Endodermal cell (in vitro differentiated cells): ENCODE results near the gene HEMGN. TPM values are rescaled to one million over a fixed set of nuclear protein-coding genes. Genes with fewer than 3 reads are reported as not detected.

Source experiments
- DNase-seq: peaks from one replicate; pipeline ENCODE4 v3.0.0-alpha.2; 2017
- H3K27ac ChIP-seq: 2 replicates; pipeline ENCODE4 v1.5.1; 2013; ENCODE audit warnings: mild to moderate bottlenecking, low read depth, low read length, moderate library complexity
- H3K27me3 ChIP-seq: 2 replicates; pipeline ENCODE4 v1.6.1; 2013; ENCODE audit warnings: mild to moderate bottlenecking, low read length, moderate library complexity; ENCODE audit not compliant: insufficient read depth, control insufficient read depth, poor library complexity, severe bottlenecking
- H3K36me3 ChIP-seq: 2 replicates; pipeline ENCODE4 v1.7.0; 2013; ENCODE audit warnings: mild to moderate bottlenecking, low read length, moderate library complexity; ENCODE audit not compliant: control insufficient read depth, insufficient read depth
- H3K4me1 ChIP-seq: one replicate; pipeline ENCODE4 v1.7.0; 2013; ENCODE audit warnings: low read length; ENCODE audit not compliant: control insufficient read depth, insufficient read depth
- H3K4me3 ChIP-seq: 2 replicates; pipeline ENCODE4 v1.5.1; 2013; ENCODE audit warnings: mild to moderate bottlenecking, low read length, moderate library complexity
- H3K9ac ChIP-seq: 2 replicates; pipeline ENCODE4 v1.6.1; 2013; ENCODE audit warnings: mild to moderate bottlenecking, low read length, moderate library complexity; ENCODE audit not compliant: poor library complexity, severe bottlenecking; ENCODE audit errors: extremely low read depth
- H3K9me3 ChIP-seq: 2 replicates; pipeline ENCODE4 v1.6.1; 2013; ENCODE audit warnings: mild to moderate bottlenecking, low read length, moderate library complexity; ENCODE audit not compliant: control insufficient read depth
- H3K27ac Mint-ChIP-seq: 2 replicates; pipeline ENCODE4 v1.8.0; 2020; ENCODE audit warnings: mixed read lengths
- H3K27me3 Mint-ChIP-seq: 2 replicates; pipeline ENCODE4 v1.8.0; 2021; ENCODE audit warnings: mild to moderate bottlenecking, mixed read lengths; ENCODE audit not compliant: insufficient read depth
- H3K36me3 Mint-ChIP-seq: 2 replicates; pipeline ENCODE4 v1.8.0; 2020; ENCODE audit warnings: low read depth, mixed read lengths
- H3K4me1 Mint-ChIP-seq: 2 replicates; pipeline ENCODE4 v1.8.0; 2020; ENCODE audit warnings: mixed read lengths
- H3K4me3 Mint-ChIP-seq: 2 replicates; pipeline ENCODE4 v1.8.0; 2020; ENCODE audit warnings: mild to moderate bottlenecking, moderate library complexity, mixed read lengths
- H3K9me3 Mint-ChIP-seq: 2 replicates; pipeline ENCODE4 v1.8.0; 2020; ENCODE audit warnings: mild to moderate bottlenecking, mixed read lengths
- WGBS, 2 experiments: methylation state at CpG; one replicate each; pipeline versions ENCODE4 v1.1.5 to v1.1.7; 2013; ENCODE audit warnings: missing lambda C conversion rate in 2 of 2, mixed read lengths in 1 of 2; ENCODE audit not compliant: insufficient coverage in 1 of 2, insufficient read length in 1 of 2; 5-methylcytosine and 5-hydroxymethylcytosine counted together
- total RNA-seq, 2 donors: library from RNA; stranded (reverse); fragmentation: NEBNext Ultra II Directional in 1 of 2; extraction: Animal tissue kit (Norgen Biotek cat#: 25700) in 1 of 2; gene quantifications; 2 replicates in 1 of 2; 3 replicates in 1 of 2; pipeline ENCODE4 v1.2.1, GENCODE V29; 2021
- TF ChIP-seq, protein P1 (sequence below): fragments of 200-600 bp; sonication (generic); conservative IDR thresholded peaks from 2 replicates; pipeline ENCODE4 v1.5.0; 2021; ENCODE audit warnings: antibody characterized with exemption, mild to moderate bottlenecking

Gene HEMGN
- total RNA-seq, 2 donors from 2014 or later: not detected

DNA sequence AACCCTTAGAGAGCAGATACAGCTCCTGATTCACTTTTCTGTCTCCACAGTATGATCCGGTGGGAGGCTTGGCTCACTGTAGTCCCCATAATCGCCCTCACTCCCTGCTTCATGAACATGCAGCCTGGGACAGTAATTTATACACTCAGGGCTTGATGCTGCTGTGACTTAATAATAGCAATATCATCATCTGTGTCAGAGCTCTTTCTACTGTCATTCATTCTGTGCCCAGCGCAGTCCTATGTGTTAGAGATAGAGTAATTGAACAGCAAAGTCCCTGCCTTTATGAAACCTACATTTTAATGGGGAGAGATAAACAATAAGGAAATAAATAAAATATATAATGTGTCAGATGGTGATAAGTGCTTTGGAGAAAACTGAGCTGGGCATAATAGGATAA is 2.8 kb upstream of the HEMGN start:
- Mint-ChIP-seq H3K27ac (no peak overlapping the region), H3K4me1 (no peaks in the 10 kb centered on the region), H3K27me3 (peaks cover 62% of the 10 kb centered on the region), H3K36me3 (no peaks in the 10 kb centered on the region), H3K4me3 (no peak overlapping the region), H3K9me3 (no peaks in the 10 kb centered on the region)
- H3K27ac ChIP-seq: no peak overlapping the region
- no peak for DNase-seq
- TF ChIP-seq, protein P1, sequence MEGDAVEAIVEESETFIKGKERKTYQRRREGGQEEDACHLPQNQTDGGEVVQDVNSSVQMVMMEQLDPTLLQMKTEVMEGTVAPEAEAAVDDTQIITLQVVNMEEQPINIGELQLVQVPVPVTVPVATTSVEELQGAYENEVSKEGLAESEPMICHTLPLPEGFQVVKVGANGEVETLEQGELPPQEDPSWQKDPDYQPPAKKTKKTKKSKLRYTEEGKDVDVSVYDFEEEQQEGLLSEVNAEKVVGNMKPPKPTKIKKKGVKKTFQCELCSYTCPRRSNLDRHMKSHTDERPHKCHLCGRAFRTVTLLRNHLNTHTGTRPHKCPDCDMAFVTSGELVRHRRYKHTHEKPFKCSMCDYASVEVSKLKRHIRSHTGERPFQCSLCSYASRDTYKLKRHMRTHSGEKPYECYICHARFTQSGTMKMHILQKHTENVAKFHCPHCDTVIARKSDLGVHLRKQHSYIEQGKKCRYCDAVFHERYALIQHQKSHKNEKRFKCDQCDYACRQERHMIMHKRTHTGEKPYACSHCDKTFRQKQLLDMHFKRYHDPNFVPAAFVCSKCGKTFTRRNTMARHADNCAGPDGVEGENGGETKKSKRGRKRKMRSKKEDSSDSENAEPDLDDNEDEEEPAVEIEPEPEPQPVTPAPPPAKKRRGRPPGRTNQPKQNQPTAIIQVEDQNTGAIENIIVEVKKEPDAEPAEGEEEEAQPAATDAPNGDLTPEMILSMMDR: no peak
- H3K36me3 ChIP-seq: no peaks in the 10 kb centered on the region
- H3K4me1 ChIP-seq: no peaks in the 10 kb centered on the region
- H3K4me3 ChIP-seq: no peak overlapping the region
- WGBS, 2 experiments: 71% methylated on average over 3 of the region's 3 CpGs; no CpG with 5 or more reads in 1 of the 2 experiments
- no peak overlapping the region for H3K9ac ChIP-seq
- H3K9me3 ChIP-seq: no peaks in the 10 kb centered on the region
- H3K27me3 ChIP-seq: peaks cover 92% of the 10 kb centered on the region

DNA sequence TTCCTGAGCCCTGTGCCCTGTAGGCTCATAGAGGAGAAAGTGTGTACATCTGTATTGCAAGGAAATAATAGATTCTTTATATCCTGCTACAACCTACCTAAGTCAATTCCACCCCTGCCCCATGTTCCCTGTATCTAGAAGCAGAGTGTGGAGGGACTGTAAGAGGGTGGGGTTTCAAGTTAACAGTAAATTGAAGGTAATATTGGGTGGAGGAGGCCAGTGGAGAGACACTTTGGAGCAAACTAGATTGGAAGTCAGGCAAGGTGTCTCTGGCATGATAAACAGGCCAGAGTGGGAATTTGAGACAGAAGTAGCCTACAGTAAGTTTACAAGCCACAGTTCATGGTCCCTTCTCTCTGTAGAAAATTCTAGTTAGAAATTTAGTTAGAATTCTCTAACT is 2.3 kb upstream of the HEMGN start:
- no peak overlapping the region for H3K27ac Mint-ChIP-seq
- H3K4me3 Mint-ChIP-seq: no peak overlapping the region
- DNase-seq: no peak
- no peaks in the 10 kb centered on the region for H3K4me1 ChIP-seq
- no peaks in the 10 kb centered on the region for H3K9me3 Mint-ChIP-seq
- H3K27me3 Mint-ChIP-seq: peaks cover 62% of the 10 kb centered on the region
- TF ChIP-seq, protein P1: no peak
- H3K27me3 ChIP-seq: peaks cover 97% of the 10 kb centered on the region
- H3K27ac ChIP-seq: no peak overlapping the region
- H3K9me3 ChIP-seq: no peaks in the 10 kb centered on the region
- no peaks in the 10 kb centered on the region for H3K4me1 Mint-ChIP-seq
- no peaks in the 10 kb centered on the region for H3K36me3 Mint-ChIP-seq
- no peak overlapping the region for H3K9ac ChIP-seq
- no peak overlapping the region for H3K4me3 ChIP-seq
- H3K36me3 ChIP-seq: no peaks in the 10 kb centered on the region

- Mint-ChIP-seq H3K27me3 (peaks cover 84% of the 10 kb centered on the region), H3K4me3 (no peak overlapping the region), H3K36me3 (no peaks in the 10 kb centered on the region), H3K9me3 (no peaks in the 10 kb centered on the region), H3K27ac (no peak overlapping the region), H3K4me1 (no peaks in the 10 kb centered on the region)
- no peak for DNase-seq
- no peaks in the 10 kb centered on the region for H3K9me3 ChIP-seq
- no peak overlapping the region for H3K9ac ChIP-seq
- peaks cover 93% of the 10 kb centered on the region for H3K27me3 ChIP-seq
- H3K36me3 ChIP-seq: no peaks in the 10 kb centered on the region
- H3K4me1 ChIP-seq: no peaks in the 10 kb centered on the region
- H3K27ac ChIP-seq: no peak overlapping the region
- no peak overlapping the region for H3K4me3 ChIP-seq
- TF ChIP-seq, protein P1: no peak
These were observed 974 bp downstream of the HEMGN start for GRCh38 chr9:97936998-97937397.
